OCI-LY3 (cell line): ENCODE measurements around the gene S100A13.

Experiments used
- H2AFZ ChIP-seq: fragments of 200-600, 300-600 bp; shearing (Covaris generic); 2 replicates; pipeline ENCODE4 v1.6.0; 2014; ENCODE audit warnings: antibody characterized with exemption, low read depth, low read length
- H3K27ac ChIP-seq: fragments of 200-600, 300-600 bp; sonication (generic); 2 replicates; pipeline ENCODE4 v1.5.1; 2014; ENCODE audit warnings: mild to moderate bottlenecking, low read length, moderate library complexity, mixed read lengths
- H3K27me3 ChIP-seq: fragments of 200-600, 300-600 bp; sonication (generic); 2 replicates; pipeline ENCODE4 v1.6.1; 2014; ENCODE audit warnings: low read depth, low read length, mixed read lengths
- H3K36me3 ChIP-seq: fragments of 200-600, 300-600 bp; sonication (generic); replicated peaks from 2 replicates; pipeline ENCODE3; 2014; ENCODE audit warnings: low read depth, low read length, mixed read lengths
- H3K4me1 ChIP-seq: fragments of 300-600, 200-600 bp; sonication (generic); 2 replicates; pipeline ENCODE4 v1.6.1; 2014; ENCODE audit warnings: low read length, mixed read lengths
- H3K4me2 ChIP-seq: fragments of 200-600, 300-600 bp; sonication (generic); 2 replicates; pipeline ENCODE4 v1.6.1; 2014; ENCODE audit warnings: low read length, mixed read lengths
- H3K4me3 ChIP-seq: fragments of 300-600, 200-600 bp; sonication (generic); 2 replicates; pipeline ENCODE4 v1.5.1; 2014; ENCODE audit warnings: antibody characterized with exemption, mild to moderate bottlenecking, low read length, moderate library complexity
- H3K79me2 ChIP-seq: fragments of 300-600, 200-600 bp; shearing (Covaris generic); 2 replicates; pipeline ENCODE4 v1.6.1; 2014; ENCODE audit warnings: mild to moderate bottlenecking, low read length, mixed read lengths
- H3K9ac ChIP-seq: fragments of 300-600, 200-600 bp; shearing (Covaris generic); 2 replicates; pipeline ENCODE4 v1.6.0; 2014; ENCODE audit warnings: mild to moderate bottlenecking, low read length, moderate library complexity
- H3K9me3 ChIP-seq: fragments of 200-600, 300-600 bp; shearing (Covaris generic); 2 replicates; pipeline ENCODE4 v1.6.1; 2014; ENCODE audit warnings: low read length, mixed read lengths; ENCODE audit not compliant: insufficient read depth
- H4K20me1 ChIP-seq: fragments of 200-600, 300-600 bp; sonication (generic); 2 replicates; pipeline ENCODE4 v1.6.1; 2016; ENCODE audit warnings: low read length, mixed read lengths; ENCODE audit not compliant: insufficient read depth
- CTCF ChIP-seq: fragments of 200-600, 300-600 bp; sonication (generic); IDR thresholded peaks from 2 replicates; pipeline ENCODE4 v1.5.1; 2014; ENCODE audit warnings: antibody characterized with exemption, low read length, low read depth
- EZH2phosphoT487 ChIP-seq: fragments of 200-600 bp; shearing (Covaris generic); IDR thresholded peaks from 2 replicates; pipeline ENCODE4 v1.6.1; 2018; ENCODE audit warnings: antibody characterized with exemption, mixed run types, low read depth

Gene S100A13

GRCh38 chr1:153648000-153648643 is 20.8 kb upstream of the S100A13 start:
- H3K9me3 ChIP-seq = no peaks in the 10 kb centered on the region
- H3K79me2 ChIP-seq = peaks cover 5% of the 10 kb centered on the region
- peaks cover 5% of the 10 kb centered on the region; the same call in 1 of the 2 replicates for H3K4me1 ChIP-seq
- H4K20me1 ChIP-seq = peaks cover 3% of the 10 kb centered on the region; the same call in 1 of the 2 replicates
- no peaks in the 10 kb centered on the region for H3K27me3 ChIP-seq
- H3K4me2 ChIP-seq = no peak overlapping the region
- no peak overlapping the region for H3K9ac ChIP-seq
- TF ChIP-seq CTCF (no peak), EZH2phosphoT487 (no peak)
- no peak overlapping the region for H3K4me3 ChIP-seq
- H3K27ac ChIP-seq = no peak overlapping the region
- H2AFZ ChIP-seq = no peak overlapping the region
- peaks cover 46% of the 10 kb centered on the region for H3K36me3 ChIP-seq

- H3K4me3 ChIP-seq = no peak overlapping the region
Observed at GRCh38 chr1:153647346-153647714, 20.0 kb upstream of the S100A13 start.

GRCh38 chr1:153646672-153647345 is 19.5 kb upstream of the S100A13 start:
- no peak overlapping the region for H3K4me3 ChIP-seq
- H3K9me3 ChIP-seq = no peaks in the 10 kb centered on the region
- no peak overlapping the region for H2AFZ ChIP-seq
- H4K20me1 ChIP-seq = peaks cover 3% of the 10 kb centered on the region; the same call in 1 of the 2 replicates
- H3K4me2 ChIP-seq = no peak overlapping the region
- no peak overlapping the region for H3K9ac ChIP-seq
- H3K27me3 ChIP-seq = no peaks in the 10 kb centered on the region
- peaks cover 12% of the 10 kb centered on the region for H3K79me2 ChIP-seq
- H3K4me1 ChIP-seq = no peaks in the 10 kb centered on the region
- no peak for TF ChIP-seq EZH2phosphoT487
- TF ChIP-seq CTCF = no peak
- no peak overlapping the region for H3K27ac ChIP-seq
- peaks cover 59% of the 10 kb centered on the region for H3K36me3 ChIP-seq

More at GRCh38 chr1:153647346-153647714, 20.0 kb upstream of the S100A13 start:
- Histone ChIP-seq H3K27ac (no peak overlapping the region), H4K20me1 (peaks cover 3% of the 10 kb centered on the region; the same call in 1 of the 2 replicates), H3K9ac (no peak overlapping the region), H3K4me2 (no peak overlapping the region), H3K9me3 (no peaks in the 10 kb centered on the region), H3K27me3 (no peaks in the 10 kb centered on the region), H2AFZ (no peak overlapping the region), H3K36me3 (peaks cover 54% of the 10 kb centered on the region), H3K79me2 (peaks cover 8% of the 10 kb centered on the region), H3K4me1 (no peaks in the 10 kb centered on the region)
- no peak for TF ChIP-seq CTCF
- no peak for TF ChIP-seq EZH2phosphoT487

- Histone ChIP-seq H3K4me3 (no peak overlapping the region), H3K27ac (no peak overlapping the region), H4K20me1 (peaks cover 10% of the 10 kb centered on the region; the same call in 1 of the 2 replicates), H3K36me3 (peaks cover 81% of the 10 kb centered on the region), H3K27me3 (no peaks in the 10 kb centered on the region), H3K9ac (no peak overlapping the region), H3K79me2 (peaks cover 36% of the 10 kb centered on the region), H2AFZ (no peak overlapping the region), H3K4me1 (no peaks in the 10 kb centered on the region), H3K9me3 (no peaks in the 10 kb centered on the region), H3K4me2 (no peak overlapping the region)
- no peak for TF ChIP-seq EZH2phosphoT487
Observed at GRCh38 chr1:153643816-153644215, 16.5 kb upstream of the S100A13 start.
